Cardiac muscle cell (in vitro differentiated cells and primary cell): Measurements from ENCODE around the gene SLC37A1. TPM values are rescaled to one million over a fixed set of nuclear protein-coding genes. Genes with fewer than 3 reads are reported as not detected.

Experiments
- DNase-seq, 2 donors: peaks; one replicate each; pipeline versions ENCODE4 v3.0.0 to v3.0.0-alpha.2; 2010 to 2017; ENCODE audit warnings: low read depth in 1 of 2, low spot score in 1 of 2
- H3K27ac ChIP-seq: fragments of 200-600 bp; sonication (generic); 2 replicates; pipeline ENCODE4 v1.5.1; 2016
- H3K27me3 ChIP-seq: fragments of 200-600 bp; sonication (generic); 2 replicates; pipeline ENCODE4 v1.6.0; 2016; ENCODE audit warnings: control low read depth
- H3K36me3 ChIP-seq: fragments of 200-600 bp; sonication (generic); 2 replicates; pipeline ENCODE4 v1.5.1; 2016; ENCODE audit warnings: control low read depth
- H3K4me1 ChIP-seq: fragments of 200-600 bp; sonication (generic); 2 replicates; pipeline ENCODE4 v1.8.1; 2017; ENCODE audit warnings: low read depth, mild to moderate bottlenecking, mixed run types
- H3K4me3 ChIP-seq: fragments of 200-600 bp; sonication (generic); 2 replicates; pipeline ENCODE4 v1.5.1; 2016; ENCODE audit warnings: mild to moderate bottlenecking
- H3K9me3 ChIP-seq: fragments of 200-600 bp; sonication (generic); 2 replicates; pipeline ENCODE4 v1.5.1; 2017; ENCODE audit warnings: low read depth, mild to moderate bottlenecking, control low read depth
- polyA plus RNA-seq: library from polyadenylated mRNA; unstranded; fragments of >200 nt; fragmentation: Nextera tagmentation; extraction: Ambion mirVana; gene quantifications from 2 replicates; pipeline ENCODE4 v1.2.1, GENCODE V29; 2016
- total RNA-seq: library from RNA; depleted of rRNA; stranded (reverse); fragments of >200 nt; gene quantifications from 2 replicates; pipeline ENCODE4 v1.2.3, GENCODE V29; 2016
- TF ChIP-seq, protein P1 (sequence below): IDR thresholded peaks from 2 replicates; pipeline ENCODE4 v1.5.1; 2012; ENCODE audit warnings: low read depth, mild to moderate bottlenecking, low read length

SLC37A1 gene
- total and polyA plus RNA-seq, 2 experiments from 2014 or later = 3.5 to 8.4 TPM

- Histone ChIP-seq H3K36me3 (no peaks in the 10 kb centered on the region), H3K4me3 (no peak overlapping the region), H3K4me1 (no peaks in the 10 kb centered on the region), H3K9me3 (no peaks in the 10 kb centered on the region), H3K27me3 (no peaks in the 10 kb centered on the region), H3K27ac (no peak overlapping the region)
- TF ChIP-seq, protein P1, sequence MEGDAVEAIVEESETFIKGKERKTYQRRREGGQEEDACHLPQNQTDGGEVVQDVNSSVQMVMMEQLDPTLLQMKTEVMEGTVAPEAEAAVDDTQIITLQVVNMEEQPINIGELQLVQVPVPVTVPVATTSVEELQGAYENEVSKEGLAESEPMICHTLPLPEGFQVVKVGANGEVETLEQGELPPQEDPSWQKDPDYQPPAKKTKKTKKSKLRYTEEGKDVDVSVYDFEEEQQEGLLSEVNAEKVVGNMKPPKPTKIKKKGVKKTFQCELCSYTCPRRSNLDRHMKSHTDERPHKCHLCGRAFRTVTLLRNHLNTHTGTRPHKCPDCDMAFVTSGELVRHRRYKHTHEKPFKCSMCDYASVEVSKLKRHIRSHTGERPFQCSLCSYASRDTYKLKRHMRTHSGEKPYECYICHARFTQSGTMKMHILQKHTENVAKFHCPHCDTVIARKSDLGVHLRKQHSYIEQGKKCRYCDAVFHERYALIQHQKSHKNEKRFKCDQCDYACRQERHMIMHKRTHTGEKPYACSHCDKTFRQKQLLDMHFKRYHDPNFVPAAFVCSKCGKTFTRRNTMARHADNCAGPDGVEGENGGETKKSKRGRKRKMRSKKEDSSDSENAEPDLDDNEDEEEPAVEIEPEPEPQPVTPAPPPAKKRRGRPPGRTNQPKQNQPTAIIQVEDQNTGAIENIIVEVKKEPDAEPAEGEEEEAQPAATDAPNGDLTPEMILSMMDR = no peak
- no peak for DNase-seq
Observed at GRCh38 chr21:42556960-42557359, 43.3 kb downstream of the SLC37A1 start.

DNA sequence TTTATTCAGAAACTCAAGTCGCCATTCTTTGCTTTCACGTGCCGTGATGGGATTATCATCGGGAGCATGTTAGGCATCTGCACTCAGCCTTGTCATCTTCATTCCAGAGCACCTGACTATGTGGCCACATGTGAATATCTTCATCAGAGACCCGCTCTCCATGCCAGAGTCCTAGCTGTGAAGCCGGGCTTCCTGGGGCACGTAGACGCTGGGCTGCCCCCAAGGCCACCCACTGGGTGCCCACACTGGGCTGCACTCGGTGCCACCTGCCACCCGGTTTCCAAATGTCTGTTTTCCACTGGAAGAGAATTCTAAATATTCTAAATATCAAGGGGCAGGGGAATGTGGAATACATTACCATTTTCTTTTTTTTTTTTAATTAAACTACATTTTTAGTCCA, 43.8 kb downstream of the SLC37A1 start:
- Histone ChIP-seq H3K9me3 (no peaks in the 10 kb centered on the region), H3K4me3 (no peak overlapping the region), H3K27ac (no peak overlapping the region), H3K4me1 (no peaks in the 10 kb centered on the region), H3K36me3 (no peaks in the 10 kb centered on the region), H3K27me3 (no peaks in the 10 kb centered on the region)
- DNase-seq = no peak
- TF ChIP-seq, protein P1 = no peak

GRCh38 chr21:42558368-42558767, 44.7 kb downstream of the SLC37A1 start:
- no peak for DNase-seq
- H3K36me3 ChIP-seq = no peaks in the 10 kb centered on the region
- no peak overlapping the region for H3K27ac ChIP-seq
- no peaks in the 10 kb centered on the region for H3K4me1 ChIP-seq
- no peak overlapping the region for H3K4me3 ChIP-seq
- TF ChIP-seq, protein P1 = no peak
- H3K9me3 ChIP-seq = no peaks in the 10 kb centered on the region
- no peaks in the 10 kb centered on the region for H3K27me3 ChIP-seq

DNA sequence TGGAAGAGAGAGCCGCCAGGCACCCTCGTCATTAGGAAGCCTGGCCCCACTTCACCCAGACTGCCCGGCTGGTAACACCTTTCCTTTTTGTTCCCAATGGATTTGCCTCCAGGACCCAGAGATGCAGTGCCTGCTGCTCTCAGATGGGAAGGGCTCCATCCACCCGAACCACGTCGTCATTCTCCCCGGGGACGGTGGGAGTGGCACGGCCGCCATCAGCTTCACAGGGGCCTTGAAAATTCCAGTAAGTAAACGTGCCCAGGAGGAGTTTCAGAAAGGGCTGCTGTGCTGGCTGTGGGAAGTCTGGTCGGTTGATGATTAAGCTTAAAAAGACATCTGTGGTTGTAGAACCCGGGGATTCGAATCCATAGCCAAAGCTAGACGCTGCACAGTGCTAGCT, 45.2 kb downstream of the SLC37A1 start:
- H3K9me3 ChIP-seq = no peaks in the 10 kb centered on the region
- DNase-seq = no peak

GRCh38 chr21:42559326-42559725, 45.7 kb downstream of the SLC37A1 start:
- DNase-seq = no peak
- no peaks in the 10 kb centered on the region for H3K9me3 ChIP-seq
- no peak overlapping the region for H3K27ac ChIP-seq
- no peak overlapping the region for H3K4me3 ChIP-seq
- no peaks in the 10 kb centered on the region for H3K36me3 ChIP-seq
- H3K4me1 ChIP-seq = no peaks in the 10 kb centered on the region
- no peaks in the 10 kb centered on the region for H3K27me3 ChIP-seq
- TF ChIP-seq, protein P1 = no peak

More for the DNA sequence above, 45.2 kb downstream of the SLC37A1 start:
- no peak overlapping the region for H3K4me3 ChIP-seq
- TF ChIP-seq, protein P1 = no peak
- H3K27me3 ChIP-seq = no peaks in the 10 kb centered on the region
- no peak overlapping the region for H3K27ac ChIP-seq
- no peaks in the 10 kb centered on the region for H3K4me1 ChIP-seq
- H3K36me3 ChIP-seq = no peaks in the 10 kb centered on the region
